CD14-positive monocyte (primary cell): Measurements from ENCODE around the gene LRRC4C. TPM values are rescaled to one million over a fixed set of nuclear protein-coding genes. Genes with fewer than 3 reads are reported as not detected.

ENCODE experiments used
- DNase-seq, 3 donors: peaks; one replicate each; pipeline ENCODE4 v3.0.0-alpha.2; 2011 to 2022
- H2AFZ ChIP-seq: 2 replicates; pipeline ENCODE4 v1.6.0; 2012; ENCODE audit warnings: mild to moderate bottlenecking, low read depth, low read length, inconsistent platforms; ENCODE audit not compliant: insufficient read depth, poor library complexity, severe bottlenecking
- H3K27ac ChIP-seq, 2 donors: 1 replicate in 1 of 2; 2 replicates in 1 of 2; pipeline ENCODE4 v1.5.1; 2012 to 2013; ENCODE audit warnings: low read length in 2 of 2, control low read depth in 1 of 2, inconsistent platforms in 1 of 2, low read depth in 1 of 2, mild to moderate bottlenecking in 1 of 2
- H3K27me3 ChIP-seq, 2 donors: one replicate each; pipeline versions ENCODE4 v1.6.0 to v1.6.1; 2011 to 2013; ENCODE audit warnings: low read length in 2 of 2; ENCODE audit not compliant: control insufficient read depth in 2 of 2, insufficient read depth in 2 of 2
- H3K36me3 ChIP-seq, 2 donors: replicated peaks in 1 of 2; 1 replicate in 1 of 2; 2 replicates in 1 of 2; pipeline versions ENCODE4 v1.5.1 to v1.6.1; 2012 to 2013; ENCODE audit warnings: low read length in 2 of 2, control low read depth in 1 of 2, inconsistent platforms in 1 of 2, mild to moderate bottlenecking in 1 of 2; ENCODE audit not compliant: insufficient read depth in 2 of 2, control insufficient read depth in 1 of 2
- H3K4me1 ChIP-seq, 2 donors: 1 replicate in 1 of 2; 2 replicates in 1 of 2; pipeline versions ENCODE4 v1.5.1 to v1.6.1; 2012 to 2013; ENCODE audit warnings: low read length in 2 of 2, control low read depth in 1 of 2, inconsistent platforms in 1 of 2, mild to moderate bottlenecking in 1 of 2, moderate library complexity in 1 of 2; ENCODE audit not compliant: insufficient read depth in 2 of 2, control insufficient read depth in 1 of 2
- H3K4me2 ChIP-seq: replicated peaks from 2 replicates; pipeline ENCODE3; 2012; ENCODE audit warnings: low read length, moderate library complexity, mild to moderate bottlenecking; ENCODE audit not compliant: poor library complexity, severe bottlenecking; ENCODE audit errors: extremely low read depth
- H3K4me3 ChIP-seq, 3 experiments: fragments of 200-600 bp in 1 of 3; sonication (generic) in 1 of 3; replicated peaks in 1 of 3; 1 replicate in 2 of 3; 2 replicates in 1 of 3; pipeline ENCODE4 v1.5.1; 2011 to 2013; ENCODE audit warnings: low read length in 3 of 3, mild to moderate bottlenecking in 3 of 3, control low read depth in 2 of 3, low read depth in 2 of 3, inconsistent platforms in 1 of 3, moderate library complexity in 1 of 3
- H3K79me2 ChIP-seq: 2 replicates; pipeline ENCODE4 v1.6.0; 2012; ENCODE audit warnings: mild to moderate bottlenecking, control low read depth, inconsistent platforms, low read length, moderate library complexity; ENCODE audit not compliant: insufficient read depth
- H3K9ac ChIP-seq: 2 replicates; pipeline ENCODE4 v1.6.0; 2017; ENCODE audit warnings: low read length, mild to moderate bottlenecking; ENCODE audit not compliant: insufficient read depth, poor library complexity, severe bottlenecking
- H3K9me3 ChIP-seq, 2 donors: replicated peaks in 1 of 2; 1 replicate in 1 of 2; 2 replicates in 1 of 2; pipeline versions ENCODE4 v1.5.1 to v1.6.1; 2012 to 2013; ENCODE audit warnings: low read length in 2 of 2, control low read depth in 1 of 2; ENCODE audit not compliant: control insufficient read depth in 1 of 2, insufficient read depth in 1 of 2
- H4K20me1 ChIP-seq: 2 replicates; pipeline ENCODE4 v1.6.0; 2012; ENCODE audit warnings: mild to moderate bottlenecking, low read length, control low read depth, moderate library complexity; ENCODE audit not compliant: insufficient read depth
- H3K27ac Mint-ChIP-seq, 7 donors: one replicate each; pipeline ENCODE4 v1.8.0; 2020; ENCODE audit warnings: mild to moderate bottlenecking in 7 of 7, mixed read lengths in 7 of 7, moderate library complexity in 6 of 7, inconsistent platforms in 2 of 7
- H3K27me3 Mint-ChIP-seq, 3 donors: one replicate each; pipeline ENCODE4 v1.8.0; 2021 to 2022; ENCODE audit warnings: low read depth in 3 of 3, mild to moderate bottlenecking in 3 of 3, mixed read lengths in 3 of 3, moderate library complexity in 3 of 3, inconsistent platforms in 1 of 3
- H3K36me3 Mint-ChIP-seq, 2 donors: one replicate each; pipeline ENCODE4 v1.8.0; 2020; ENCODE audit warnings: mixed read lengths in 2 of 2, inconsistent platforms in 1 of 2, mild to moderate bottlenecking in 1 of 2
- H3K4me1 Mint-ChIP-seq: one replicate; pipeline ENCODE4 v1.8.0; 2020; ENCODE audit warnings: mild to moderate bottlenecking, mixed read lengths
- H3K4me3 Mint-ChIP-seq, 2 donors: one replicate each; pipeline ENCODE4 v1.8.0; 2020; ENCODE audit warnings: mild to moderate bottlenecking in 2 of 2, mixed read lengths in 2 of 2, moderate library complexity in 1 of 2
- H3K9me3 Mint-ChIP-seq, 7 donors: one replicate each; pipeline ENCODE4 v1.8.0; 2020 to 2022; ENCODE audit warnings: mixed read lengths in 7 of 7, mild to moderate bottlenecking in 6 of 7, moderate library complexity in 6 of 7, inconsistent platforms in 2 of 7
- CTCF ChIP-seq: fragments of 200-600 bp; IDR thresholded peaks from one replicate; pipeline ENCODE4 v1.8.0; 2022; ENCODE audit warnings: antibody characterized with exemption, mild to moderate bottlenecking
- WGBS: methylation state at CpG from one replicate; pipeline ENCODE4 v1.1.5; 2013; ENCODE audit warnings: missing lambda C conversion rate; ENCODE audit not compliant: insufficient coverage; 5-methylcytosine and 5-hydroxymethylcytosine counted together
- intact Hi-C, 2 donors: fragments of 100-400 bp; cut with micrococcal nuclease; formaldehyde crosslinking; loops; one replicate each; pipeline versions ENCODE4 v1.15.0 to v1.15.1; 2023
- polyA plus RNA-seq, 3 donors: library from polyadenylated mRNA; depleted of rRNA in 1 of 3; unstranded in 2 of 3; stranded (reverse) in 1 of 3; fragments of 300-500 nt in 2 of 3; fragments of >200 nt in 1 of 3; fragmentation: Illumina TruSeq in 2 of 3; gene quantifications; 1 replicate in 2 of 3; 2 replicates in 1 of 3; pipeline ENCODE4 v1.2.3, GENCODE V29; 2012 to 2021

The LRRC4C gene
- polyA plus RNA-seq, 3 donors: not detected

GRCh38 chr11:41247621-41248020 is 211.8 kb downstream of the LRRC4C start:
- Mint-ChIP-seq H3K27ac (no peak overlapping the region), H3K27me3 (peaks cover 0 to 1% (median 0%) of the 10 kb centered on the region in 3 donors), H3K4me3 (no peak overlapping the region), H3K36me3 (no peaks in the 10 kb centered on the region), H3K9me3 (peaks cover 0 to 5% (median 2%) of the 10 kb centered on the region in 7 donors), H3K4me1 (no peaks in the 10 kb centered on the region)
- Histone ChIP-seq H4K20me1 (no peaks in the 10 kb centered on the region), H3K79me2 (no peaks in the 10 kb centered on the region), H3K36me3 (no peaks in the 10 kb centered on the region), H3K9me3 (peaks cover 5 to 15% of the 10 kb centered on the region in 2 donors), H3K27me3 (no peaks in the 10 kb centered on the region), H3K27ac (no peak overlapping the region), H2AFZ (no peak overlapping the region), H3K4me1 (no peaks in the 10 kb centered on the region), H3K4me3 (no peak overlapping the region), H3K9ac (no peak overlapping the region), H3K4me2 (no peak overlapping the region)
- 79% methylated on average over 2 of the region's 5 CpGs for WGBS
- DNase-seq: no peak
- TF ChIP-seq CTCF: no peak
- intact Hi-C loops: no loop called here

DNA sequence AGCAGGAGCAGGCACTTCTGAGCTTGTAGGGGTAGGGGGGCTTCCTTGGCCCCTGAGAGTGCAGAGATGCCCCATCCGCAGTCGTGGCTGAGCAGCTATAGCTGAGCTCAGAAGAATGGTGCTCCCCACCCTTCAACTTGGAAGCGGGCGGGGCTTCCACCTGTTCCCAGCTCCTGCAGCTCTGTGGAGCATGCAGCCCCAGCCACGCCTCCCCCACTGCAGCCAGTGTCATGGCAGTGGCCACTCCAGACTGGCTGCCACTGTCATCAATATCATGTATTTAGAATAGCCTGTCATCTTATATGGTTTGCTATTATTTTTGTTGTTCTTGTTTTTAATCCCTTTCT is 213.1 kb downstream of the LRRC4C start:
- no peaks in the 10 kb centered on the region for H3K27me3 ChIP-seq
- TF ChIP-seq CTCF: no peak
- no peak overlapping the region for H3K4me3 ChIP-seq
- H2AFZ ChIP-seq: no peak overlapping the region
- H3K4me2 ChIP-seq: no peak overlapping the region
- no peak for DNase-seq
- H3K27ac Mint-ChIP-seq: no peak overlapping the region
- no peak overlapping the region for H3K4me3 Mint-ChIP-seq
- H3K9ac ChIP-seq: no peak overlapping the region
- no peaks in the 10 kb centered on the region for H3K4me1 Mint-ChIP-seq
- H3K79me2 ChIP-seq: no peaks in the 10 kb centered on the region
- no peaks in the 10 kb centered on the region for H4K20me1 ChIP-seq
- no peaks in the 10 kb centered on the region for H3K4me1 ChIP-seq
- peaks cover 0 to 1% (median 0%) of the 10 kb centered on the region in 3 donors for H3K27me3 Mint-ChIP-seq
- H3K9me3 Mint-ChIP-seq: peaks cover 0 to 5% (median 2%) of the 10 kb centered on the region in 7 donors
- H3K9me3 ChIP-seq: peaks cover 5 to 15% of the 10 kb centered on the region in 2 donors
- 94% methylated on average over 4 of the region's 5 CpGs for WGBS
- no peaks in the 10 kb centered on the region for H3K36me3 Mint-ChIP-seq
- intact Hi-C loops: no loop called here
- no peak overlapping the region for H3K27ac ChIP-seq
- no peaks in the 10 kb centered on the region for H3K36me3 ChIP-seq
